Measurements from ENCODE around the gene FAM200C. TPM values are rescaled to one million over a fixed set of nuclear protein-coding genes. Genes with fewer than 3 reads are reported as not detected.

Gene FAM200C
- total RNA-seq, 1 donor from 2014 or later: 25.3 TPM

- H3K9ac ChIP-seq: peak overlapping the region; percentile 51
- H3F3A ChIP-seq (ENCODE audit: low read depth): peaks cover 15% of the 10 kb centered on the region
- H3K27ac ChIP-seq: peak overlapping the region; percentile 58
- H3K4me2 ChIP-seq: peak overlapping the region; percentile 96
- peak overlapping the region; percentile 80 for H2AFZ ChIP-seq (replicated peaks)
- TF ChIP-seq EZH2phosphoT487 (IDR thresholded peaks at IDR 0.05) (no peak), EZH2 (IDR thresholded peaks at IDR 0.05) (no peak)
- TF ChIP-seq, protein P1, sequence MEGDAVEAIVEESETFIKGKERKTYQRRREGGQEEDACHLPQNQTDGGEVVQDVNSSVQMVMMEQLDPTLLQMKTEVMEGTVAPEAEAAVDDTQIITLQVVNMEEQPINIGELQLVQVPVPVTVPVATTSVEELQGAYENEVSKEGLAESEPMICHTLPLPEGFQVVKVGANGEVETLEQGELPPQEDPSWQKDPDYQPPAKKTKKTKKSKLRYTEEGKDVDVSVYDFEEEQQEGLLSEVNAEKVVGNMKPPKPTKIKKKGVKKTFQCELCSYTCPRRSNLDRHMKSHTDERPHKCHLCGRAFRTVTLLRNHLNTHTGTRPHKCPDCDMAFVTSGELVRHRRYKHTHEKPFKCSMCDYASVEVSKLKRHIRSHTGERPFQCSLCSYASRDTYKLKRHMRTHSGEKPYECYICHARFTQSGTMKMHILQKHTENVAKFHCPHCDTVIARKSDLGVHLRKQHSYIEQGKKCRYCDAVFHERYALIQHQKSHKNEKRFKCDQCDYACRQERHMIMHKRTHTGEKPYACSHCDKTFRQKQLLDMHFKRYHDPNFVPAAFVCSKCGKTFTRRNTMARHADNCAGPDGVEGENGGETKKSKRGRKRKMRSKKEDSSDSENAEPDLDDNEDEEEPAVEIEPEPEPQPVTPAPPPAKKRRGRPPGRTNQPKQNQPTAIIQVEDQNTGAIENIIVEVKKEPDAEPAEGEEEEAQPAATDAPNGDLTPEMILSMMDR (IDR thresholded peaks at IDR 0.05): no peak
- H3K4me1 ChIP-seq: peaks cover 41% of the 10 kb centered on the region
- H4K20me1 ChIP-seq (ENCODE audit: low read depth): peaks cover 30% of the 10 kb centered on the region
- no peak for DNase-seq (ENCODE audit: low spot score)
- H3K4me3 ChIP-seq: peak overlapping the region; percentile 86
- peaks cover 15% of the 10 kb centered on the region for H3K36me3 ChIP-seq
- H3K79me2 ChIP-seq (ENCODE audit: low read depth): peaks cover 56% of the 10 kb centered on the region
- no peaks in the 10 kb centered on the region for H3K9me3 ChIP-seq (ENCODE audit: low read depth)
- peaks cover 3% of the 10 kb centered on the region for H3K36me3 Mint-ChIP-seq
- H3K9me3 Mint-ChIP-seq: no peaks in the 10 kb centered on the region
- H3K27me3 Mint-ChIP-seq (ENCODE audit: insufficient read depth, low read depth): no peaks in the 10 kb centered on the region
- no peaks in the 10 kb centered on the region for H3K27me3 ChIP-seq
- peak overlapping the region; percentile 82 for H3K27ac Mint-ChIP-seq
- peak overlapping the region; percentile 96 for H3K4me3 Mint-ChIP-seq
- H3K4me1 Mint-ChIP-seq: peaks cover 49% of the 10 kb centered on the region
These were observed 19.8 kb upstream of the FAM200C start for GRCh38 chr5:160419458-160420330.

DNA sequence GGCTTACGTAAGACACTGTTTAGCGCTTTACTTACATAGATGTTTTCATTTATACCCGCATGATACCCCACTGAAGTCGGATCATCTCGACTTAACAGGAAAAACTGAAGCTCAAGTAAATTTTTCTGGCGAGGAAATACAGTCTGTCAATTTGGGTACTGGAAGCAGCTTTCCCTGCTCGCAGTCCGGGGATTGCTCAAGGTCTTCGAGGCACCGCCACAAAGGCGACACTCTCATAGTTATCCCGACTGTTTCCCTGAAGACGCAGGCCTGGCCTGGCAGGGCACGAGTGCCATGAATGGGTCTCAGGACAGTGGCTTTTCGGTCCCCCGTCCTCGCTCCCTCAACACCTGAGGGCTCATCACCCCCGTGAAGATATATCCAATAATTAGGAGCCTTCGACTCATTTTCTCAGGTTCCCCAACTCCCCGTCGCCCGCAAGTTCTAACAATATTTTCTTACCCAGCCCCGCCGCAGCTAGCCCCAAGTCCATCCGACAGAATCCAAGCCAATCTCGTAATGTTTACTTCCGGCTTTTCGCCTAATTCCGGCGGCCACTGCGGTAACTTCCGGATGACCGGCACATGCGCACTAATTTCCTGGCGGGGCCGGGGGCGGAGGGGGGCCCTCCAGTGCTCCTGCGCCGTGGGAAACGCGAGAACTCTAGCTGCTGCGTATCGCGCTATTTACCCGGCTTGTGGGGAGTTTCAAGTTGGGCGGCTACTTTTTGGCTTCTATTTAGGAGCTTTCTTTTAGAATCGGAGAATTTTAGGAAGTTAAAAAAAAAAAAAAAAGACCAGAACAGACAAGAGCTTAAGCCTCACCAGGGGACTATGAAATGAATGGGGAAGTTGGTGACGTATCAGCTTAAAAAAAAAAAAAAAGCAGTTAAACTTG, 19.0 kb upstream of the FAM200C start, which contains the start of gene SLU7:
TSS of gene SLU7 (minus strand) at position 521 of the 897 bp plus-strand sequence. CDS start 3,787 bp downstream, outside the sequence.
- peaks cover 11% of the 10 kb centered on the region for H3K36me3 ChIP-seq
- peak within 1 kb of the TSS; percentile 86 for H3K4me3 ChIP-seq
- peak; percentile 96 for DNase-seq (ENCODE audit: low spot score)
- peak within 1 kb of the TSS; percentile 96 for H3K4me2 ChIP-seq
- peak within 1 kb of the TSS; percentile 83 for H3K9ac ChIP-seq
- peak within 1 kb of the TSS; percentile 85 for H2AFZ ChIP-seq (replicated peaks)
- H3K4me1 ChIP-seq: peaks cover 32% of the 10 kb centered on the region
- H3K27me3 Mint-ChIP-seq (ENCODE audit: insufficient read depth, low read depth): no peaks in the 10 kb centered on the region
- peak within 1 kb of the TSS; percentile 96 for H3K4me3 Mint-ChIP-seq
- peaks cover 2% of the 10 kb centered on the region for H3K36me3 Mint-ChIP-seq
- peaks cover 21% of the 10 kb centered on the region for H4K20me1 ChIP-seq (ENCODE audit: low read depth)
- peak within 1 kb of the TSS; percentile 58 for H3K27ac ChIP-seq
- peaks cover 41% of the 10 kb centered on the region for H3K4me1 Mint-ChIP-seq
- peaks cover 15% of the 10 kb centered on the region for H3F3A ChIP-seq (ENCODE audit: low read depth)
- H3K9me3 ChIP-seq (ENCODE audit: low read depth): no peaks in the 10 kb centered on the region
- H3K9me3 Mint-ChIP-seq: no peaks in the 10 kb centered on the region
- H3K27ac Mint-ChIP-seq: peak within 1 kb of the TSS; percentile 82
- H3K27me3 ChIP-seq: no peaks in the 10 kb centered on the region
- TF ChIP-seq, protein P1 (IDR thresholded peaks at IDR 0.05): no peak
- TF ChIP-seq EZH2phosphoT487 (IDR thresholded peaks at IDR 0.05): no peak
- no peak for TF ChIP-seq EZH2 (IDR thresholded peaks at IDR 0.05)
- H3K79me2 ChIP-seq (ENCODE audit: low read depth): peaks cover 47% of the 10 kb centered on the region

- Histone ChIP-seq H3K4me3 (peak overlapping the region; percentile 92), H3K79me2 (ENCODE audit: low read depth) (peaks cover 56% of the 10 kb centered on the region), H3K4me1 (peaks cover 25% of the 10 kb centered on the region), H3K36me3 (peaks cover 3% of the 10 kb centered on the region), H3K27ac (no peak overlapping the region), H3K27me3 (no peaks in the 10 kb centered on the region), H3K9ac (peak overlapping the region; percentile 99), H4K20me1 (ENCODE audit: low read depth) (peaks cover 23% of the 10 kb centered on the region), H3K9me3 (ENCODE audit: low read depth) (no peaks in the 10 kb centered on the region), H2AFZ (replicated peaks) (no peak overlapping the region), H3K4me2 (peak overlapping the region; percentile 100), H3F3A (ENCODE audit: low read depth) (peaks cover 23% of the 10 kb centered on the region)
- no peak for DNase-seq (ENCODE audit: low spot score)
- no peaks in the 10 kb centered on the region for H3K27me3 Mint-ChIP-seq (ENCODE audit: insufficient read depth, low read depth)
- H3K36me3 Mint-ChIP-seq: peaks cover 21% of the 10 kb centered on the region
- TF ChIP-seq, protein P1 (IDR thresholded peaks at IDR 0.05): no peak
- TF ChIP-seq EZH2phosphoT487 (IDR thresholded peaks at IDR 0.05) (no peak), EZH2 (IDR thresholded peaks at IDR 0.05) (no peak)
- no peaks in the 10 kb centered on the region for H3K9me3 Mint-ChIP-seq
- peak overlapping the region; percentile 94 for H3K4me3 Mint-ChIP-seq
- peak overlapping the region; percentile 97 for H3K27ac Mint-ChIP-seq
- H3K4me1 Mint-ChIP-seq: peaks cover 24% of the 10 kb centered on the region
These were observed 1.0 kb downstream of the FAM200C start for GRCh38 chr5:160398806-160399205.

All from neural progenitor cell (in vitro differentiated cells).